Loucy (cell line): ENCODE measurements around the gene NFAT5.
"Not testable (repeated sequence)": the region's sequence is repeated elsewhere in the genome, so short reads cannot be mapped to it uniquely, and the experiment has no call there.

Source experiments
- H2AFZ ChIP-seq: fragments of 200-600 bp; sonication (generic); 2 replicates; pipeline ENCODE4 v1.6.0; 2016; ENCODE audit warnings: antibody characterized with exemption, mild to moderate bottlenecking, low read length, moderate library complexity
- H3F3A ChIP-seq: fragments of 200-600 bp; 2 replicates; pipeline ENCODE4 v1.6.0; 2016; ENCODE audit warnings: antibody characterized with exemption, low read depth, mild to moderate bottlenecking
- H3K27me3 ChIP-seq: fragments of 200-600 bp; sonication (generic); 2 replicates; pipeline ENCODE4 v1.6.1; 2014; ENCODE audit warnings: low read length, mild to moderate bottlenecking; ENCODE audit not compliant: insufficient read depth, poor library complexity, severe bottlenecking
- H3K36me3 ChIP-seq: fragments of 200-600 bp; sonication (generic); 2 replicates; pipeline ENCODE4 v1.6.1; 2016; ENCODE audit warnings: low read length; ENCODE audit not compliant: insufficient read depth
- H3K4me1 ChIP-seq: fragments of 200-600 bp; sonication (generic); 2 replicates; pipeline ENCODE4 v1.5.1; 2014; ENCODE audit warnings: low read length, mild to moderate bottlenecking; ENCODE audit not compliant: insufficient read depth, poor library complexity, severe bottlenecking
- H3K4me2 ChIP-seq: fragments of 200-600 bp; sonication (generic); 2 replicates; pipeline ENCODE4 v1.6.0; 2014; ENCODE audit warnings: antibody characterized with exemption, low read length, low read depth, mild to moderate bottlenecking; ENCODE audit not compliant: poor library complexity, severe bottlenecking
- H3K4me3 ChIP-seq: fragments of 200-600 bp; sonication (generic); 2 replicates; pipeline ENCODE4 v1.5.1; 2014; ENCODE audit warnings: low read length, mild to moderate bottlenecking, mixed read lengths; ENCODE audit not compliant: poor library complexity, severe bottlenecking
- H3K79me2 ChIP-seq: fragments of 200-600 bp; sonication (generic); 2 replicates; pipeline ENCODE4 v1.6.1; 2014; ENCODE audit warnings: low read length; ENCODE audit not compliant: insufficient read depth
- H3K9ac ChIP-seq: fragments of 200-600 bp; sonication (generic); 2 replicates; pipeline ENCODE4 v1.6.0; 2014; ENCODE audit warnings: mild to moderate bottlenecking, low read depth, low read length, moderate library complexity; ENCODE audit not compliant: poor library complexity, severe bottlenecking
- H3K9me2 ChIP-seq: fragments of 200-600 bp; sonication (generic); replicated peaks from 2 replicates; pipeline ENCODE4 v1.6.1; 2016; ENCODE audit warnings: low read depth, low read length, mixed read lengths
- H3K9me3 ChIP-seq: fragments of 200-600 bp; sonication (generic); 2 replicates; pipeline ENCODE4 v1.6.1; 2014; ENCODE audit warnings: mild to moderate bottlenecking, antibody characterized with exemption, low read length, low read depth; ENCODE audit not compliant: insufficient read depth
- H4K20me1 ChIP-seq: fragments of 200-600 bp; sonication (generic); 2 replicates; pipeline ENCODE4 v1.6.0; 2014; ENCODE audit warnings: antibody characterized with exemption, low read length, mild to moderate bottlenecking; ENCODE audit not compliant: insufficient read depth, poor library complexity, severe bottlenecking
- CTCF ChIP-seq: fragments of 200-600 bp; sonication (generic); conservative IDR thresholded peaks from 2 replicates; pipeline ENCODE4 v1.5.1; 2014; ENCODE audit warnings: mild to moderate bottlenecking, antibody characterized with exemption, low read length
- EZH2phosphoT487 ChIP-seq: fragments of 200-600 bp; IDR thresholded peaks from 2 replicates; pipeline ENCODE4 v1.6.1; 2018; ENCODE audit warnings: antibody characterized with exemption, mild to moderate bottlenecking, moderate library complexity, borderline replicate concordance

Gene NFAT5

GRCh38 chr16:69726313-69727060 lies 160.7 kb downstream of the NFAT5 start, which contains the start of gene NQO1:
Gene NQO1, minus strand, starts transcription at chr16:69726560. Its CDS starts 121 bp downstream, at chr16:69726439.
- Histone ChIP-seq H4K20me1 (no peaks in the 10 kb centered on the region), H3K9me3 (no peaks in the 10 kb centered on the region), H3F3A (no peaks in the 10 kb centered on the region), H3K4me3 (peak within 1 kb of the TSS; percentile 75), H3K4me1 (peaks cover 21% of the 10 kb centered on the region), H2AFZ (peak within 1 kb of the TSS; percentile 89), H3K9me2 (no peaks in the 10 kb centered on the region), H3K27me3 (no peaks in the 10 kb centered on the region), H3K4me2 (peak within 1 kb of the TSS; percentile 90), H3K9ac (peak within 1 kb of the TSS; percentile 76), H3K79me2 (no peaks in the 10 kb centered on the region), H3K36me3 (no peaks in the 10 kb centered on the region)
- TF ChIP-seq EZH2phosphoT487 (no peak), CTCF (no peak)

- no peaks in the 10 kb centered on the region for H3K9me2 ChIP-seq
- no peaks in the 10 kb centered on the region for H3K9me3 ChIP-seq
- no peaks in the 10 kb centered on the region for H3K36me3 ChIP-seq
- no peak overlapping the region for H2AFZ ChIP-seq
- H3K27me3 ChIP-seq = no peaks in the 10 kb centered on the region
- no peaks in the 10 kb centered on the region for H3K79me2 ChIP-seq
- peak overlapping the region; percentile 90 for H3K4me2 ChIP-seq
- peaks cover 21% of the 10 kb centered on the region for H3K4me1 ChIP-seq
- no peaks in the 10 kb centered on the region for H3F3A ChIP-seq
- H4K20me1 ChIP-seq = no peaks in the 10 kb centered on the region
- H3K4me3 ChIP-seq = no peak overlapping the region
- H3K9ac ChIP-seq = peak overlapping the region; percentile 67
- no peak for TF ChIP-seq CTCF
Measured at GRCh38 chr16:69727916-69728270, 162.1 kb downstream of the NFAT5 start.

GRCh38 chr16:69729030-69729429 lies 163.3 kb downstream of the NFAT5 start:
- not testable (repeated sequence) for H3K9ac ChIP-seq, H3K79me2 ChIP-seq, H3K9me2 ChIP-seq, H3K4me3 ChIP-seq, H2AFZ ChIP-seq, H3K4me2 ChIP-seq, H3K27me3 ChIP-seq, H3K9me3 ChIP-seq, H4K20me1 ChIP-seq, H3K36me3 ChIP-seq, H3F3A ChIP-seq
- peaks cover 21% of the 10 kb centered on the region for H3K4me1 ChIP-seq

- H3K4me3 ChIP-seq, H3K36me3 ChIP-seq, H3K4me2 ChIP-seq, H4K20me1 ChIP-seq, H3K9me2 ChIP-seq, H3K27me3 ChIP-seq, H3K79me2 ChIP-seq, H3F3A ChIP-seq, H2AFZ ChIP-seq, H3K9me3 ChIP-seq, H3K9ac ChIP-seq: not testable (repeated sequence)
- H3K4me1 ChIP-seq = peaks cover 14% of the 10 kb centered on the region
Measured at GRCh38 chr16:69731280-69731679, 165.5 kb downstream of the NFAT5 start.
